GM18511 (cell line): Measurements from ENCODE around the gene BRSK2.
"Not testable (repeated sequence)": the region's sequence is repeated elsewhere in the genome, so short reads cannot be mapped to it uniquely, and the experiment has no call there.

Experiments used
- ATAC-seq: cut with Tn5 transposase; IDR thresholded peaks from one replicate; pipeline ENCODE4 v1.9.1; 2021; ENCODE audit warnings: mild to moderate bottlenecking, moderate library complexity; ENCODE audit not compliant: unreplicated experiment

The BRSK2 gene

GRCh38 chr11:1354125-1354938, 35.4 kb upstream of the BRSK2 start:
- ATAC-seq: no peak

- ATAC-seq: no peak
Measured at GRCh38 chr11:1356007-1356435, 33.7 kb upstream of the BRSK2 start.

- no peak for ATAC-seq
Measured at GRCh38 chr11:1356478-1356960, 33.2 kb upstream of the BRSK2 start.

GRCh38 chr11:1358286-1358685, 31.4 kb upstream of the BRSK2 start:
- no peak for ATAC-seq

- ATAC-seq: not testable (repeated sequence)
Measured at GRCh38 chr11:1358931-1359330, 30.8 kb upstream of the BRSK2 start.

GRCh38 chr11:1359556-1359955, 30.2 kb upstream of the BRSK2 start:
- ATAC-seq: no peak

GRCh38 chr11:1360181-1360834, 29.4 kb upstream of the BRSK2 start:
- ATAC-seq: no peak

- no peak for ATAC-seq
Measured at GRCh38 chr11:1360835-1361357, 28.8 kb upstream of the BRSK2 start.

- ATAC-seq: no peak
Measured at GRCh38 chr11:1361882-1362281, 27.9 kb upstream of the BRSK2 start.

- no peak for ATAC-seq
Measured at GRCh38 chr11:1367721-1368120, 22.0 kb upstream of the BRSK2 start.

GRCh38 chr11:1368216-1368615, 21.5 kb upstream of the BRSK2 start:
- no peak for ATAC-seq

GRCh38 chr11:1368966-1369365, 20.8 kb upstream of the BRSK2 start:
- ATAC-seq: no peak

- no peak for ATAC-seq
Measured at GRCh38 chr11:1369371-1370005, 20.2 kb upstream of the BRSK2 start.

- no peak for ATAC-seq
Measured at GRCh38 chr11:1370186-1371025, 19.3 kb upstream of the BRSK2 start.

GRCh38 chr11:1371026-1371325, 18.8 kb upstream of the BRSK2 start:
- no peak for ATAC-seq

GRCh38 chr11:1371377-1371776, 18.4 kb upstream of the BRSK2 start:
- ATAC-seq: no peak

- no peak for ATAC-seq
Measured at GRCh38 chr11:1371836-1372465, 17.8 kb upstream of the BRSK2 start.

- no peak for ATAC-seq
Measured at GRCh38 chr11:1372660-1373059, 17.1 kb upstream of the BRSK2 start.

- no peak for ATAC-seq
Measured at GRCh38 chr11:1373536-1374214, 16.1 kb upstream of the BRSK2 start.
